B cell (primary cell): ENCODE data around the gene ERMARD. TPM values are rescaled to one million over a fixed set of nuclear protein-coding genes. Genes with fewer than 3 reads are reported as not detected.

ENCODE experiments used
- ATAC-seq: fragments of 200-7000 bp; cut with Tn5 transposase; one replicate; pipeline ENCODE4 v1.10.0; 2021; ENCODE audit warnings: low read depth, mild to moderate bottlenecking, moderate number of reproducible peaks, moderate library complexity
- CTCF ChIA-PET: fragments of 350-600 bp; sonication (Branson Sonifier 250); formaldehyde crosslinking; loops from one replicate; lab custom pipeline; 2021; ENCODE audit warnings: antibody characterized with exemption, inconsistent platforms; lab: Charles Lee
- POLR2A ChIA-PET: fragments of 350-600 bp; sonication (Branson Sonifier 250); formaldehyde crosslinking; loops from one replicate; lab custom pipeline; 2021; ENCODE audit warnings: antibody characterized with exemption; lab: Charles Lee
- DNase-seq: peaks from one replicate; pipeline ENCODE4 v3.0.0; 2013
- H2AFZ ChIP-seq: 2 replicates; pipeline ENCODE4 v1.6.1; 2012; ENCODE audit warnings: mild to moderate bottlenecking, low read depth, low read length; ENCODE audit not compliant: insufficient read depth, poor library complexity, severe bottlenecking
- H3K27ac ChIP-seq, 2 donors: 1 replicate in 1 of 2; 2 replicates in 1 of 2; pipeline ENCODE4 v1.5.1; 2012 to 2013; ENCODE audit warnings: low read length in 2 of 2, mild to moderate bottlenecking in 2 of 2, moderate library complexity in 1 of 2
- H3K27me3 ChIP-seq, 4 experiments: fragments of 200-600 bp in 1 of 4; sonication (generic) in 1 of 4; replicated peaks in 1 of 4; 1 replicate in 2 of 4; 2 replicates in 2 of 4; pipeline versions ENCODE4 v1.6.1 to v1.7.0; 2013 to 2016; ENCODE audit warnings: low read length in 3 of 4, mild to moderate bottlenecking in 2 of 4, mixed read lengths in 1 of 4, moderate library complexity in 1 of 4; ENCODE audit not compliant: insufficient read depth in 4 of 4, control insufficient read depth in 3 of 4; ENCODE audit errors: control extremely low read depth in 1 of 4
- H3K36me3 ChIP-seq, 2 experiments: replicated peaks in 1 of 2; 1 replicate in 1 of 2; 2 replicates in 1 of 2; pipeline versions ENCODE4 v1.6.1 to v1.7.1; 2013; ENCODE audit warnings: low read length in 1 of 2; ENCODE audit not compliant: insufficient read depth in 2 of 2, control insufficient read depth in 1 of 2; ENCODE audit errors: control extremely low read depth in 1 of 2, extremely low read depth in 1 of 2
- H3K4me1 ChIP-seq, 2 donors: fragments of 200-600 bp in 1 of 2; sonication (generic) in 1 of 2; 1 replicate in 1 of 2; 2 replicates in 1 of 2; pipeline versions ENCODE4 v1.5.1 to v1.6.1; 2013 to 2017; ENCODE audit warnings: low read length in 2 of 2; ENCODE audit not compliant: control insufficient read depth in 2 of 2, insufficient read depth in 2 of 2
- H3K4me2 ChIP-seq: replicated peaks from 2 replicates; pipeline ENCODE3; 2012; ENCODE audit warnings: mild to moderate bottlenecking, low read depth, low read length; ENCODE audit not compliant: poor library complexity, severe bottlenecking
- H3K4me3 ChIP-seq, 5 experiments: fragments of 200-600 bp in 1 of 5; sonication (generic) in 1 of 5; 1 replicate in 3 of 5; 2 replicates in 2 of 5; pipeline versions ENCODE4 v1.5.1 to v1.7.0; 2011 to 2016; ENCODE audit warnings: low read length in 4 of 5, mild to moderate bottlenecking in 4 of 5, low read depth in 2 of 5, control low read depth in 1 of 5, moderate library complexity in 1 of 5; ENCODE audit not compliant: insufficient read depth in 1 of 5; ENCODE audit errors: control extremely low read depth in 1 of 5, extremely low read depth in 1 of 5
- H3K79me2 ChIP-seq: fragments of 200-600 bp; sonication (generic); one replicate; pipeline ENCODE4 v1.6.0; 2016; ENCODE audit warnings: low read length; ENCODE audit not compliant: control insufficient read depth, insufficient read depth
- H3K9ac ChIP-seq: fragments of 200-600 bp; sonication (generic); 2 replicates; pipeline ENCODE4 v1.6.1; 2017; ENCODE audit warnings: mild to moderate bottlenecking, low read length, moderate library complexity
- H3K9me3 ChIP-seq, 3 donors: one replicate each; pipeline versions ENCODE4 v1.6.1 to v1.7.1; 2013; ENCODE audit warnings: low read length in 2 of 3; ENCODE audit not compliant: control insufficient read depth in 2 of 3, insufficient read depth in 1 of 3; ENCODE audit errors: control extremely low read depth in 1 of 3
- H4K20me1 ChIP-seq: 2 replicates; pipeline ENCODE4 v1.6.0; 2012; ENCODE audit warnings: mild to moderate bottlenecking, low read length; ENCODE audit not compliant: insufficient read depth, control insufficient read depth, poor library complexity, severe bottlenecking
- H3K27ac Mint-ChIP-seq: one replicate; pipeline ENCODE4 v1.8.0; 2021; ENCODE audit warnings: mixed read lengths
- H3K27me3 Mint-ChIP-seq: one replicate; pipeline ENCODE4 v1.8.0; 2021; ENCODE audit warnings: mixed read lengths
- H3K4me1 Mint-ChIP-seq: one replicate; pipeline ENCODE4 v1.8.0; 2021; ENCODE audit warnings: mixed read lengths
- H3K4me3 Mint-ChIP-seq: one replicate; pipeline ENCODE4 v1.8.0; 2021; ENCODE audit warnings: mixed read lengths
- H3K9me3 Mint-ChIP-seq: one replicate; pipeline ENCODE4 v1.8.0; 2022; ENCODE audit warnings: mixed read lengths; ENCODE audit not compliant: insufficient read depth
- CTCF ChIP-seq: fragments of 200-600 bp; IDR thresholded peaks from one replicate; pipeline ENCODE4 v1.8.0; 2022; ENCODE audit warnings: antibody characterized with exemption, mild to moderate bottlenecking
- EZH2 ChIP-seq: IDR thresholded peaks from 2 replicates; pipeline ENCODE4 v1.6.1; 2012; ENCODE audit warnings: borderline replicate concordance, low read depth, mild to moderate bottlenecking, moderate library complexity, low read length; ENCODE audit not compliant: insufficient read depth, poor library complexity, severe bottlenecking
- WGBS: methylation state at CpG from one replicate; pipeline ENCODE4 v1.1.5; 2013; ENCODE audit warnings: missing lambda C conversion rate; ENCODE audit not compliant: insufficient coverage; 5-methylcytosine and 5-hydroxymethylcytosine counted together
- intact Hi-C: fragments of 100-400 bp; cut with micrococcal nuclease; formaldehyde crosslinking; loops from one replicate; pipeline ENCODE4 v1.10.0; 2022
- polyA plus RNA-seq: library from polyadenylated mRNA; depleted of rRNA; stranded (reverse); fragments of >200 nt; gene quantifications from 2 replicates; pipeline ENCODE4 v1.2.3, GENCODE V29; 2012
- total RNA-seq, 2 donors: library from RNA; stranded (reverse); fragments of 120-200 nt in 1 of 2; gene quantifications; 1 replicate in 1 of 2; 2 replicates in 1 of 2; pipeline versions ENCODE4 v1.2.3 to v1.2.4, GENCODE V29; 2013 to 2022

ERMARD gene
- total and polyA plus RNA-seq, 2 donors (not counting 1 experiment from before 2014, with no cell fraction given): 42.8 to 65.1 TPM

- Mint-ChIP-seq H3K4me3 (no peak overlapping the region), H3K27ac (no peak overlapping the region), H3K27me3 (peaks cover 45% of the 10 kb centered on the region), H3K4me1 (peaks cover 17% of the 10 kb centered on the region), H3K9me3 (no peaks in the 10 kb centered on the region)
- no peaks in the 10 kb centered on the region for H4K20me1 ChIP-seq
- no peaks in the 10 kb centered on the region for H3K9me3 ChIP-seq
- H3K27me3 ChIP-seq: peaks cover 0 to 5% (median 0%) of the 10 kb centered on the region in 4 experiments
- no peaks in the 10 kb centered on the region for H3K79me2 ChIP-seq
- H3K4me3 ChIP-seq: no peak overlapping the region
- H3K9ac ChIP-seq: no peak overlapping the region
- ChIA-PET POLR2A (no interaction called here), CTCF (no interaction called here)
- no peak overlapping the region for H3K4me2 ChIP-seq
- 97% methylated on average over 3 of the region's 7 CpGs for WGBS
- H3K36me3 ChIP-seq: no peaks in the 10 kb centered on the region
- no peak overlapping the region for H3K27ac ChIP-seq
- DNase-seq: no peak
- TF ChIP-seq CTCF (no peak), EZH2 (no peak)
- no peak for ATAC-seq
- H3K4me1 ChIP-seq: peaks cover 3 to 4% of the 10 kb centered on the region in 2 donors
- no peak overlapping the region for H2AFZ ChIP-seq
- intact Hi-C loops: loop anchor here (10.0 kb wide), 1 partner anchor 145 kb away; no protein-coding TSS in a partner anchor
These were observed 48.1 kb downstream of the ERMARD start for GRCh38 chr6:169799474-169799926.

- peaks cover 0 to 5% (median 0%) of the 10 kb centered on the region in 4 experiments for H3K27me3 ChIP-seq
- H3K36me3 ChIP-seq: no peaks in the 10 kb centered on the region
- TF ChIP-seq CTCF: no peak
- TF ChIP-seq EZH2: no peak
- Mint-ChIP-seq H3K4me3 (no peak overlapping the region), H3K27me3 (peaks cover 52% of the 10 kb centered on the region), H3K27ac (no peak overlapping the region), H3K9me3 (no peaks in the 10 kb centered on the region), H3K4me1 (peaks cover 17% of the 10 kb centered on the region)
- H3K4me2 ChIP-seq: no peak overlapping the region
- H3K4me3 ChIP-seq: no peak overlapping the region
- DNase-seq (no peak), ATAC-seq (no peak)
- ChIA-PET CTCF (interaction anchor here (1.2 kb wide), 1 partner anchor 10 kb away, joined by 5 read pairs; no protein-coding TSS in a partner anchor), POLR2A (no interaction called here)
- intact Hi-C loops: no loop called here
- H4K20me1 ChIP-seq: no peaks in the 10 kb centered on the region
- no peak overlapping the region for H3K9ac ChIP-seq
- no peak overlapping the region for H2AFZ ChIP-seq
- H3K79me2 ChIP-seq: no peaks in the 10 kb centered on the region
- peaks cover 3 to 4% of the 10 kb centered on the region in 2 donors for H3K4me1 ChIP-seq
- no peak overlapping the region for H3K27ac ChIP-seq
- no peaks in the 10 kb centered on the region for H3K9me3 ChIP-seq
- WGBS: 86% methylated on average over 9 of the region's 9 CpGs
These were observed 48.8 kb downstream of the ERMARD start for GRCh38 chr6:169800116-169800667.
